KOPT-K1 (cell line): ENCODE measurements around the gene C16orf90.

Source experiments
- H3K27ac ChIP-seq: fragments of 200-600 bp; sonication (generic); 2 replicates; pipeline ENCODE4 v1.5.1; 2016; ENCODE audit warnings: antibody characterized with exemption, mild to moderate bottlenecking, low read depth, low read length; ENCODE audit not compliant: poor library complexity, severe bottlenecking
- H3K36me3 ChIP-seq: fragments of 200-600 bp; sonication (generic); 2 replicates; pipeline ENCODE4 v1.5.1; 2017; ENCODE audit warnings: antibody characterized with exemption, mild to moderate bottlenecking, low read length, moderate library complexity; ENCODE audit not compliant: insufficient read depth
- H3K9me3 ChIP-seq: fragments of 200-600 bp; sonication (generic); 2 replicates; pipeline ENCODE4 v1.5.1; 2017; ENCODE audit warnings: antibody characterized with exemption, low read length, mild to moderate bottlenecking; ENCODE audit not compliant: insufficient read depth, poor library complexity, severe bottlenecking

C16orf90 gene

GRCh38 chr16:3497771-3498170, 2.5 kb upstream of the C16orf90 start:
- Histone ChIP-seq H3K36me3 (no peaks in the 10 kb centered on the region), H3K9me3 (no peaks in the 10 kb centered on the region), H3K27ac (no peak overlapping the region)

- no peak overlapping the region for H3K27ac ChIP-seq
- no peaks in the 10 kb centered on the region for H3K9me3 ChIP-seq
- H3K36me3 ChIP-seq, result no peaks in the 10 kb centered on the region
These were observed 1.1 kb upstream of the C16orf90 start for GRCh38 chr16:3496386-3496785.

DNA sequence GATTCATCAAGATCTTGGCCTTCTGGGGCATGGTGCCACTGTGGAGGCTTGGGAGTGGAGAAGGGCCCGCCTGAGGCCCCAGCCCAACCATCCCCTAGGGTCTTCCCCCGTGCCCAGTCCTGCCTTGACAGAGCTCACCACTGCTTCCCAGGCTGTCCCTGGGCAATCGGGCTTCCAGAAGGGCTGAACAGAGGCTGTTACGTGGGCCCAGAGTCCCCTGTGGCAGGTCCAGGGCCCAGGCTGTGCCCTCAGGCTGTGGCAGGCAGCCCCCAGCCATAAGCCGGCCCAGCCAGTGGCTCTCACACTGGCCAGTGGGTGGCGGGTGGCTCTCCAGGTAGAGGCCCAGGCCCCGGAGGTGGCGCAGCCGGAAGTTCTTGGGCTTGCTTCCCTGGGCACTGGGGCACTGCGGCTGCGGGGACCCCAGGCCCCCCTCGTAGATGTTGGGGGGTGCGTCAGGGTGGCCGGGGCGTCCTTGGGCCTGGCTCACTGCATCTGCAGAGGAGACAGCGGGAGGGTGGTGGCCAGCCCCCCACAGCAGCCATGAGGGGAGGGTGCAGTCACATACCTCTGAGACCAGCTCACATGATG, 809 bp downstream of the C16orf90 start:
- Histone ChIP-seq H3K27ac (no peak overlapping the region), H3K36me3 (no peaks in the 10 kb centered on the region), H3K9me3 (no peaks in the 10 kb centered on the region)

DNA sequence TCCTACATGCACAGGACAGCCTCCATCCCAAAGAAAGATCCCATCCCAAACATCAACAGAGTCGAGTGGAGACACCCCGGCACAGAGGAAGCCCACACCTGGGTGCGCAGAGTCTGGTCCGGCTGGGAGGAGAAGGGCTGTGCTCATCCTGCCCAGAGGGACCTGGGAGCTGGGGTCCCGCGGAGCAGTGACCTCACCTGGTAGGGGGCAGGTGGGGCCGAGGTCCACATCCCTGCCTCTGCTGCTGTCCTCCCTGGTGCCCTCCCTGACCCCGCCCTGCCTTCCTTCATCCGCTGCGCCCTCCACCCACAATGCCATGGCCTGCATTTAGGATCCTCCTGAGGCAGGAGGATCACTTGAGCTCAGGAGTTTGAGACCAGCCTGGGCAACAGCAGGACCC, 2.9 kb downstream of the C16orf90 start:
- Histone ChIP-seq H3K9me3 (no peaks in the 10 kb centered on the region), H3K27ac (no peak overlapping the region), H3K36me3 (peaks cover 9% of the 10 kb centered on the region; the same call in 1 of the 2 replicates)

DNA sequence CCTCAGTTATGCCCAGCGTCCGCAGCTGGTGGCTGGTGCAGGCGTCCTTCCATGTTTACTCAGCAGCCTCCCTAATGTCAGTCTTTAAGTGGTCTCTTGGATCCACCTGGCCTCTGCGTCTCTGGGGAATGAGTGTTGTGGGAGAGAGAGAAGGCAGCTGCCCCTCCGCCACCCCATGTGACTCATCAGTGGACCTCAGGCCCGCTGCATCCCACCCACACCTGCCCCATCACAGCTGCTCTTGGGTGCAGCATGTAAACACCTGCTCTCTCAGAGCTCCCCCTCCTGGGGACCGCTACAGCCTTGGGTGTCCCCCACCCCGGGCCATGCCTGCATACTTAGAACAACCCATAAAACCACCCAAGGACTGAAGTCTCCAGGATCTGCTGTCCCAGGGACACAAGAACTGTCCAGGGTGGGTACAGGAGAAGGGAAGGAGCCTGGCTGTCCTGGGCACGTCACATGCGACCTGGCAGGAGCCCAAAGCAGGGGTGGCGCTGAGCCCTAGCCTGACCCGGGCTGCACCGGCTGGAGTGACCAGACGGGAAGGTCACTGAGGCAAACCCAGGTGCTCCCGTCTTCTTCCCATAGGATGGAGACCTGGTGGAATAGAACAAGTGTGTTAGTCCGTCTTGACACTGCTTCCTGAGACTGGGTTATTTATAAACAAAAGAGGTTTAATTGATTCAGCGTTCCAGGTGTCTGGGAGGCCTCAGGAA, 4.2 kb downstream of the C16orf90 start:
- Histone ChIP-seq H3K27ac (no peak overlapping the region), H3K36me3 (peaks cover 20% of the 10 kb centered on the region), H3K9me3 (no peaks in the 10 kb centered on the region)

GRCh38 chr16:3488801-3489200, 6.5 kb downstream of the C16orf90 start:
- no peak overlapping the region for H3K27ac ChIP-seq

GRCh38 chr16:3487521-3488410, 7.5 kb downstream of the C16orf90 start:
- Histone ChIP-seq H3K9me3 (no peaks in the 10 kb centered on the region), H3K36me3 (peaks cover 53% of the 10 kb centered on the region), H3K27ac (no peak overlapping the region)

More at GRCh38 chr16:3488801-3489200, 6.5 kb downstream of the C16orf90 start:
- Histone ChIP-seq H3K9me3 (no peaks in the 10 kb centered on the region), H3K36me3 (peaks cover 43% of the 10 kb centered on the region)

DNA sequence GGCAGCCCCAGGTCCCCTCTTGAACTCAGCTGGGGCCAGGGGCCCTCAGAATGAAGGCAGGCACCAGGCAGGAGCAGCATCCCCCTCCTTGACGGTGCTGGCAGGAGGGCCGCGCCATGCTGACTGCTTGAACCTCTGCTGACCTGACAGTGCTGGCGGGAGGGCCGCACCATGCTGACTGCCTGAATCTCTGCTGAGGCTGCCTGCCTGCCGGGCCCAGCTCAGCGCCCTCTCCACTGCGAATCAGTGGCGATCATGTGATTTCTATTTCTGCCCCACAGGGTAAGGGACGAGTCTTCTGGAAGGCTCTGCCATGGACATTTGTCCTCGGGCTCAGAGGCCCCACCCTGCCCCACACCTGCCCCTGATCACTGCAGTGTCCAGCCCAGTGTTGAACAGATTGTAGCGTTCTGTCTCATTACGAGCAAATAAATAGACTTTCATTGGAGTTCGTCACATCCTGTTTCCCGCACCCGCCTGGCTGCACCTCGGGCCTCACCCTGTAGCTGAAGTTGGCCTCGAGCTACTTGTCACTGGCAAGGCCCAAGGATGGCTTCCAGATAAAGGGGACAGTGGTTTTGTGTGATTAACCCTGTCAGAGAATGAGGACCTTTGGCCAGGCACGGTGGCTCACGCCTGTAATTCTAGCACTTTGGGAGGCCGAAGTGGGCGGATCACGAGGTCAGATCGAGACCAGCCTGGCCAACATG, 8.6 kb downstream of the C16orf90 start:
- H3K9me3 ChIP-seq, result no peaks in the 10 kb centered on the region
- peaks cover 64% of the 10 kb centered on the region for H3K36me3 ChIP-seq
- H3K27ac ChIP-seq, result no peak overlapping the region

DNA sequence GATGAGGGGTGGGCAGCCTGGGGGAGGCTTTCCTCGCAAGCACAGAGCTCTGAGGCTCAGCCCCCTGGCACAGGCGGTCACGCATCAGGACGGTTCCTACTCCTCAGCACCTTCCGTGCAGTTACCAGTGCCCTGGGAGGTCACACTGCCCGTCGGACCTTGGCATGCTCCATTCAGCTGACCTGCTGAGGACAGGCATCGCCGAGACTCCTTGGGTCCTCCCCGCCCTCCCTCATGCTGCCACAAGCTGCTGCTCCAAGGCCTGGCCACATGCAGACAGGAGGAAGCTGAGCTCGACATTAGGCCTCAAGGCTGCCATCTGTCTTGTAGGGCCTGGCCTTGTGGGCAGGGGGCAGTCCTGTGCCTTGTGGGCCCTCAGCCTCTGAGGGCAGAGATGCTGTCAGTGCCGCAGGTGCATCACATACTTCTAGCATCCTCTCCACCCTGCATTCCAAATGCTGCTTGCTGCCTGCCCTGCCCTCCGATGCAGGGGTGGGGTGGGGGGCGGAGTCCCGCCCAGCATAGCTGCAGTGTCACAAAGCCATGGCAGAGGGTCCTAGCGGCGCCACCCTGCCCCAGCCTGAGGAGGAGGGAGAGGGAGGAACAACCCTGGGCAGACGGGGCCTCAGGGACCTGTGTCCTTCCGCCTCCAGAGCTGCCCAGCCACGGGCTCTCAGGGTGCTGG, 9.3 kb downstream of the C16orf90 start:
- Histone ChIP-seq H3K36me3 (peaks cover 71% of the 10 kb centered on the region), H3K9me3 (no peaks in the 10 kb centered on the region), H3K27ac (no peak overlapping the region)

DNA sequence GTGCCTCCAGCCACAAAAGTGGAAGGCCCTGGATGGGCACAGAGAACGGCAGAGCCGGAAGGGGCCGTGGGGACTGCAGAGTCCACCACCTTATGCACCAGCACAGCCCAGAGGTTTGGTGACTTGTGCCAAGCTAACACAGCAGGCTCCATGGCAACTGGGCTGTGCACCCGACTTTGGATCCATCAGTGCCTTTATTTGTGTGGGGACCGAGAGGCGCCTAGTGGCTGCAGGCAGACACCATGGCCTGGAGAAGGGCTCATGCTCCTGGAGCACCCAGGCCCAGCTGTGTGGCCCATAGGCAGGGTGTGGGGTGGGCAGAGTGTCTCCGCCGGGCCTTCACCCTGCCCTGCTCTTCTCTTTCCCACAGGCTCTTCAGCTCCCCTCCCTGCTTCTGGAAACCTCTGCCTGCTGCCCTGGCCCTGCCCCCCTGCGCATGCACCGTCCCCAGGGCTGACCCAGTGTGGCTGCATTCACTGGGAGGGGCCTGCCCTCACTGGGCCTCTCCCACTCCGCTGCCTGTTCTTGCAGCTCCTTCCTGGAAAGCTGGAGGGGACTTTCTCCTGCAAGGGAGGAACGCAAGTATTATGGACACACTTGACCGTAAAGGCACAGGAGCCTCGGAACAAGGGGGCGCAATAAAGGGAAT, 10.1 kb downstream of the C16orf90 start:
- Histone ChIP-seq H3K36me3 (peaks cover 76% of the 10 kb centered on the region), H3K27ac (no peak overlapping the region), H3K9me3 (no peaks in the 10 kb centered on the region)

GRCh38 chr16:3484318-3485096, 10.8 kb downstream of the C16orf90 start:
- H3K27ac ChIP-seq, result no peak overlapping the region
- H3K36me3 ChIP-seq, result peaks cover 83% of the 10 kb centered on the region
- no peaks in the 10 kb centered on the region for H3K9me3 ChIP-seq

DNA sequence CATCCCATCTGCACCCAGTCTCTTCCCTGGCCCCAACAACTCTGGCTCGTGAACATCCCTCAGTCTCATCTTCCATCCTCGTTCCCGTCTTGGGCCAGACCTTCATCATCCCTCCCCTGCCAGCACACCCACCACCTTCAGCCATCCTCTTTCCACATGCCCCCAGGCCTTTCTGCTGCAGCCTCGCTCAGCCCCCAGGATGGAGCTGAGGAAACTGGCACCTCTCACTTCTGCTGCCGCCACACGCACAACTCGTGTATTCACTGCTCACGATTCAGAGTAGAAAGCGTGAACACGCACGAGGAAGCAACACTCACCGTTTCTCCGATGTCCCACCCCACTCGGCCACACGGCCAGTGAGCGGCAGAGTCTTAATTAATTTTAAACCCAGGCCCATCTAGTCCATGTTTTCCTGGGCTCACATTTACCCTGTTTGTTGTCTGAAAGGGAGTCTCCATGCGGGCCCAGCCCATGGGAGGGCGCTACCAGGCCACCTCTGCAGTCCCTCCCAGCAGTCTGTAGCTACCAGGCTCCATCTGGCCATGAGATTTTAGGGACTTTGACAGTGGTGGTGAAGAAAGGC, 12.5 kb downstream of the C16orf90 start:
- H3K9me3 ChIP-seq, result no peaks in the 10 kb centered on the region
- peaks cover 92% of the 10 kb centered on the region for H3K36me3 ChIP-seq
- no peak overlapping the region for H3K27ac ChIP-seq
